Stimulated activated CD8-positive, alpha-beta memory T cell treated with anti-CD3 and anti-CD28 coated beads, Interleukin-4, amount 100 ng/mL, for 1 hour (primary cell): ENCODE measurements around the gene KPNB1.

ENCODE experiments used
- DNase-seq, 2 donors: peaks; one replicate each; pipeline ENCODE4 v3.0.0-alpha.2; 2020; ENCODE audit warnings: low read depth in 2 of 2, low spot score in 1 of 2

Gene KPNB1

GRCh38 chr17:47711366-47712099 is 61.8 kb downstream of the KPNB1 start:
- DNase-seq = no peak

GRCh38 chr17:47712330-47713023 is 62.8 kb downstream of the KPNB1 start:
- DNase-seq = no peak

GRCh38 chr17:47713980-47714700 is 64.4 kb downstream of the KPNB1 start:
- DNase-seq = no peak

GRCh38 chr17:47714773-47715396 is 65.2 kb downstream of the KPNB1 start:
- no peak for DNase-seq

DNA sequence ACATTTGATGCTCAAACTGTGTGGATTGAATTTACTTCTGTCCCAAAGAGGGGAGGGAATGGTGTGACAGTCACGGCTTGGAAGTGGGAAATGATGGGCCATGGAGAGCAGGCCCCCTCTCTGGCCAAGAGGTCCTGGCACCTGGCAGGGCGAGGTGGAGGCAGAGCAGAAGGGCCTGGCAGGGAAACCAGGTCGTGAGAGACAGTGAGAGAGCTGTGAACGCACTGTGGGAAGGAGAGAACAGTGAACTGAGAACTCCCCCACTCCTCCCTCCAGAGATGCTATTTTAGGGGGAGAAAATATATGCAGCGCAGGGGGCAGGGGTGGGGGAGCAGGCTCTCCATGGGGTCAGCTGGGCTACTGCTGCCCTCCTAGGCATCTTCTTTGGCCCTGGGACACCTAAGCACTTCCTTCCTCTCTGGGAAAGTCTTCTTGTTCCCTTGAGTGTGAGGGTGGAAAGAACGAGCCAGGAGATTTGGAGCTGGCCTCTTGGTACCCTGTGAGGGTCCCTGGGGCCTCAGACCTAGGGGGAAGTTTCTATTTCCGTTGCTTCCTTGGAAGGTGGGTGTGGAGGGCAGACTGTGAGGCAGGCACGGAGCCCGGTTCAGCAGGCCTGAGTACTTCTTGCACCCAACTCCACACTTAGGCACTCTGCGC is 66.1 kb downstream of the KPNB1 start:
- no peak for DNase-seq

DNA sequence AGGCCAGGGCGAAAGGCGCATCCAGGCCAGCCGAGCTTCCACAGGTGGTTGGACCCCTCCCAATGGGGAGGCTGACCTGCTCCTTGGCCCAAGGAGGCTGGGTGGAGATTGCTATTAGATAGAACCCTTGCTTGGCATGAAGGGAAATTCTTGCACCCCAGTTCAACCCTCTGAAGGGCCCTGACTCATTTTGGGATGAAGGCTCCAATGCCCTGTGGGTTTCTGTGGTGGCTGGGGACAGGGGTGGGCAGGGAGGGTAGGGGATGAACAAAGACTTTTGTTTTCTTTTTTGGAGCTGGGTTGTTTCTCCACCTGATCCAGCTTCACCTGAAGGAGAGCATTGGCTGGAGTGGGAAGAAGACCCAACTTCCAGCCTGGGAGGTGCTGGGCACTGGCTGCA is 66.7 kb downstream of the KPNB1 start:
- no peak for DNase-seq

DNA sequence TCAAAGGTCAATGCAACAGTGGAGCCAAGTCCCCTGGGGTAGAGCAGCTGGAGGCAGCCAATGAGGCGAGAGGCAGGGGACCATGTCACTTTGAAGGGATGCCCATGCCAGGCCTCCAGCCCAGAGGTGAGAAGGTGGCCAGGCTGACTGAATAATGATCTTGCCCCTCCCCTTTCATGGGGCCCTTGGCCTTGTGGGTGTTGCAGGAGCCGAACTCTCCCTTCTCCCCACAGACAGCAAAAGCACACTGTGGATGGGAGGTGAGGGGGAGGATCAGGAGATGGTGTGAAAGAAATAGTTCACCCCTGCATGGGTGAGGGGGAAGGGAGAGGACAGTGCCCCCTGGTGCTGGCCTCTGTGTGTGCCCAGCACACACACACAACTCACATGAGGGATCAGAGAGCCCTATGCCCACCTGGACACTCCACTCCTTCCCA is 67.6 kb downstream of the KPNB1 start:
- no peak for DNase-seq

DNA sequence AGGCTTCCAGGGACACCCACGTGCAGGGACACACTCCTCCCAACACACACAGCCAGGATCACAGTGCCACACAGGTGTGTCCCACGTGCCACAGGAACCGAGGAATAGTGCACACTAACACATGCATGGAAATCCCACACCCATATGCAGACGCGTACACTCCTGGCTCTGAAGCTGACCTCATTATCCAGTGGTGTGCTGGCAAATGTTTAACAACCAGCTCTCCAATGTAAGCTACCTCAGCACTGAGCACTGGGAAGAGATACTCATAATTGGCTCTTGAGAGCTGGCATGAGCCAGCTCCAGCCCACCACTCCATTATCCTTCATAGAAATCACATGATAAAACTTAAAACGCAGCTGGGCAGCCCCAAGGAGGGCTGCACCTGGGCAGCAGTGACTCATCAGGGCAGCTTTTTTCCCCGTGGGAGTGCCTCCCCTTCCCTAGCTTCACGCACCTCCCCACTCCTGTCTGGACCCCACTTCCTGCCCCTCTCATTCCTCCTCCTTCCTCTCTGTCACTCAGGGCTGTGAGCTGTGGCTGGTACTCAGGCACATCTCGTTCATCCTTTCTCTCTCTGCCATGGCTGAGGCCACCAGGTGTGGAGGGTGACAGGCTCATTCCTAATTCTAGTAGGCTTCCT is 68.4 kb downstream of the KPNB1 start:
- DNase-seq = no peak

DNA sequence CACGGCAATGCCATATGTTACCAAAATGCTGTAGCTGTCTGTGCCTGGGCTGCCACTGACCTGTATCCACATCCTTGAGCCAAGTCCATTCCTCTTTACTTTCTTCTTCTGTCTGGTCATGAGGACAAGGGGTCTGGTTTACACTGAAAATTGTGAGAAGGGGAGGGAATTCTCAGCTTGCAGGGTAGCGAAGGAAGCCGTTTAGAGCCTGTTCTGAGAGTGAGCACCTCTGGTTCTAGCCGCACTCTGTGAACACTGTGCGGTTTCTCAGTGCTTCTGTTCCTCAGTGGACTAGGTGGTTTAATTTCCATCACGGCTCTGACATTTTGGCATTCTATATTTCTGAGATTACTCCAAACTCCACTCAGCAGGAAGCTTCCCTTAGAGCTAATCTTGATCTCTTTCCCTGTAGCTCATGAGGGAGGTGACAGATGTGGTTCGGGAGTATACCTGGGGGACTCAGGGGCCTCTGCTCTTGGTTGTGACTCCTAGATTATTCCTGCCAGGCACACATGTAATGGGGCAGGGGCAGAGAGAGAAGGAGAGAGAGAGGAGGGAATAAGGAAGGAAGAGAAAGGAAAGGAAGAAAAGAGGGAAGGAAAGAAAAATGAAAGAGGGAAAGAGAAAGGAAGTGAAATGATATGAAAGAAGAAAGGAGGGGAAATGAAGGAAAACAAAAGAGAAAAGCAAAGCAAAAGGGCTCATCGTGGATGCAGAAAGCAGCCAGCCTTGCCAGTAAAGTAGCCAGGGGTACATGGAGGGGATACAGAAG is 69.1 kb downstream of the KPNB1 start:
- DNase-seq = no peak

DNA sequence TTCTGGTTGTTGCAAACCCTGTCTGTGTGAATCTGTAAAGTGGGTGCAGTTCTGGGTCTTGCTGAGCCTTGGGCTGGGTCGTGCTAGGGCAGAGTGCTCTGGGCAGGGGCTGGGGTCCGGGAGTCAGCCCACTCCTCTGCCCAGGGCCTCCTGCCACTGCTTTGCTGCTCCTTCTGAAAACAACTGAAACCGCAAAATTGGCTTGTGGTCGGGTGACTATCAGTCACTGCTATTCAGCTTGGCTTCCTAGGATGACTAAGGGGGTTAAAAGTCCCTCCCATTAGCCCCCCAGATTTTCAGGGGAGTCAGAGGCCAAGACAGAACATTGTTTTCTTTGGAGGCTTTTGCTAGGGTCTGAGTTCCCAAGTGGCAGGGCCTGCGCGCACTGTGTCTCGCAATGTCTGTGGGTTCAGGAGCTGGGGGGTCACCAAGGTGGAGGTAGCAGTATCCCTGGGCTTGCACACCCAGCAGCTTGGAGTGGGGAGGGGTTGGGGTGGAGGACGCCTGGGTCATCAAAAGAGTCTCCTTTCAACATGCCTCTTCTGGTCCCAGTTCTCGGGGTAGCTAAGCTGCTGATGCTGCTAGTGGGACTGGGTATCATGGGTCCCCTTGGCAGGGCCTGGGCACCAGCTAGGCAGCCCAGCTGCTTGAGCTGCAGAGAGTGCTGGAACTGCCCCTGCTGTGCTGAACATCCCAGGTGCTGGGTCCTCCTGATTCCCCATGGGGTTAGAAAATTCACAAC is 69.9 kb downstream of the KPNB1 start:
- DNase-seq = no peak

DNA sequence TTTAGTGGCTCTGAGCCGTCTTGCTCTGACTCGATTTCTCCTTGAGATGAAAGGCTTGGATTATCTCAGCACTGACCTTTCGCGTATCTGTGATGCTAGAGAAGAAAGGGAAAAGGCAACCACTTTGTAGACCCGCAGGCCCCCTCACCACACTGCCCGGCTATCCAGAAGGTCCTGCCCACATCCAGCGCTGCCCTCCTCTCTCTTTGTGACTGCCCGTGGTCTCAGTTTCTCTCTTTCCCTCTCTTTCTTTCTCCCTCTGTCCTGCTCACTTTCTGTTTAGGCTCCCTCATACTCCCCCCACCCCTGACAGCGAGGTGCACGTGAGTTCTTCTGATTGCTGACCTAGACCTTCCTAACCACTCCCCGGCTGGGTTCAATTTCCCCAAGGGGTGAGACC is 70.5 kb downstream of the KPNB1 start:
- no peak for DNase-seq

GRCh38 chr17:47720754-47721533 is 71.2 kb downstream of the KPNB1 start:
- DNase-seq = peak; percentile 76 to 78

GRCh38 chr17:47721725-47722124 is 72.0 kb downstream of the KPNB1 start:
- no peak for DNase-seq

DNA sequence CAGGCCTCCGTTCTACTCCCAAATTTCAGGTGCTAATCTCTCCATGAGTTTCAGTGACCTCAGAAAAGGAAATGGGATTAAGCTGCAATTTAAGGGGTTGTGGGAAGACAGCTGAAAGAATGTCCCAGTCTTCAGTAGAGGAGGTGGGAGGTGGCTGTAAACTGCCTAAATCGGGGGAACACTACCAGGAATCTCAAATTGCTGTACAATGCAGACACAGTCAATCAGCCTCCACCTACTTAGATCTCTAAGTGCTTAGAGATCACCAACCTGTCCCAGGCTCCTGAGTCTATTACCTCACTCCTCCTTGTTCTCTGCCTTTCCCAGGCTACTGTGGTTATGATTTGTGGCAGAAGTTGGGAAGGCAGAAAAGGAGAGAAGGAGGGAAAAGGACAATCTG is 75.0 kb downstream of the KPNB1 start:
- no peak for DNase-seq

GRCh38 chr17:47725446-47726111 is 75.9 kb downstream of the KPNB1 start:
- DNase-seq = no peak

GRCh38 chr17:47726796-47727703 is 77.3 kb downstream of the KPNB1 start:
- DNase-seq = no peak

GRCh38 chr17:47727704-47728036 is 78.0 kb downstream of the KPNB1 start:
- DNase-seq = no peak
